K562 (cell line): Measurements from ENCODE around the gene SYNPR. TPM values are rescaled to one million over a fixed set of nuclear protein-coding genes. Genes with fewer than 3 reads are reported as not detected.

ENCODE experiments used
- ATAC-seq: fragments of 200-7000 bp; cut with Tn5 transposase; 3 replicates; pipeline ENCODE4 v1.9.1; 2020; ENCODE audit warnings: moderate library complexity
- BruUV-seq: library from RNA; stranded (reverse); fragments of 400-500 nt; replicated peaks from 2 replicates; lab custom pipeline; 2021; lab: Mats Ljungman, UMichigan
- CTCF ChIA-PET: fragments of 300-600 bp; formaldehyde crosslinking; extraction: SDS; loops from one replicate; lab custom pipeline; 2021; ENCODE audit warnings: low intra/inter-chr PET ratio; lab: Yijun Ruan, JAX
- POLR2A ChIA-PET: fragments of 300-600, 350-650 bp; sonication (Branson Sonifier 250); formaldehyde crosslinking; extraction: SDS; loops from one replicate; lab custom pipeline; 2021; ENCODE audit warnings: antibody characterized with exemption, inconsistent platforms; lab: Yijun Ruan, JAX
- DNase-seq, 4 experiments: peaks; one replicate each; pipeline versions ENCODE4 v3.0.0 to v3.0.0-alpha.2; 2011 to 2018; ENCODE audit warnings: low spot score in 3 of 4, mixed read lengths in 3 of 4; ENCODE audit errors: extremely low read depth in 1 of 4
- FAIRE-seq: peaks from 2 replicates; lab custom pipeline; 2011; peaks lifted over from hg19 to GRCh38; lab: Jason Lieb, UNC
- H2AFZ ChIP-seq: 2 replicates; pipeline ENCODE4 v1.6.0; 2011; ENCODE audit warnings: low read depth, low read length, control low read depth, inconsistent platforms
- H3K27ac ChIP-seq: fragments of 200-600 bp; 3 replicates; pipeline ENCODE4 v1.8.0; 2011; ENCODE audit warnings: low read depth, mild to moderate bottlenecking, control low read depth, inconsistent platforms, low read length, moderate library complexity, mixed read lengths; ENCODE audit errors: extremely low read depth
- H3K27me3 ChIP-seq, 2 experiments: fragments of 300-600 bp in 1 of 2; 2 replicates in 1 of 2; 3 replicates in 1 of 2; pipeline versions ENCODE4 v1.6.0 to v1.8.0; 2011; ENCODE audit warnings: inconsistent platforms in 2 of 2, low read length in 2 of 2, mild to moderate bottlenecking in 1 of 2, mixed read lengths in 1 of 2, moderate library complexity in 1 of 2; ENCODE audit not compliant: control insufficient read depth in 2 of 2, insufficient read depth in 2 of 2
- H3K36me3 ChIP-seq: fragments of 300-600 bp; 3 replicates; pipeline ENCODE4 v1.8.0; 2011; ENCODE audit warnings: mild to moderate bottlenecking, low read length, inconsistent platforms; ENCODE audit not compliant: control insufficient read depth, insufficient read depth
- H3K4me1 ChIP-seq, 2 experiments: fragments of 200-600 bp in 1 of 2; replicated peaks in 1 of 2; 2 replicates in 1 of 2; 3 replicates in 1 of 2; pipeline versions ENCODE4 v1.5.1 to v1.8.0; 2011; ENCODE audit warnings: inconsistent platforms in 2 of 2, low read length in 2 of 2, mild to moderate bottlenecking in 1 of 2, mixed read lengths in 1 of 2, moderate library complexity in 1 of 2; ENCODE audit not compliant: control insufficient read depth in 2 of 2, insufficient read depth in 2 of 2
- H3K4me2 ChIP-seq: 2 replicates; pipeline ENCODE4 v1.6.1; 2011; ENCODE audit warnings: low read length, control low read depth, inconsistent platforms, mixed read lengths; ENCODE audit not compliant: insufficient read depth
- H3K4me3 ChIP-seq: fragments of 200-600 bp; sonication (generic), shearing (Covaris generic); 2 replicates; pipeline ENCODE4 v1.5.1; 2016; ENCODE audit warnings: control low read depth, inconsistent platforms
- H3K79me2 ChIP-seq: fragments of 200-600 bp; 3 replicates; pipeline ENCODE4 v1.8.0; 2011; ENCODE audit warnings: low read length, inconsistent platforms; ENCODE audit not compliant: control insufficient read depth, insufficient read depth
- H3K9ac ChIP-seq, 2 experiments: 2 replicates each; pipeline versions ENCODE4 v1.6.0 to v1.6.1; 2011; ENCODE audit warnings: low read depth in 2 of 2, low read length in 2 of 2, control low read depth in 1 of 2, inconsistent platforms in 1 of 2, mild to moderate bottlenecking in 1 of 2, mixed read lengths in 1 of 2; ENCODE audit not compliant: insufficient read depth in 1 of 2
- H3K9me1 ChIP-seq: one replicate; pipeline ENCODE4 v1.6.0; 2011; ENCODE audit warnings: inconsistent platforms, mild to moderate bottlenecking, low read length, moderate library complexity; ENCODE audit not compliant: control insufficient read depth, insufficient read depth
- H3K9me3 ChIP-seq: replicated peaks from 2 replicates; pipeline ENCODE4 v1.5.1; 2011; ENCODE audit warnings: low read depth, low read length, inconsistent platforms; ENCODE audit not compliant: control insufficient read depth, insufficient read depth
- H4K20me1 ChIP-seq: replicated peaks from 2 replicates; pipeline ENCODE4 v1.6.1; 2011; ENCODE audit warnings: low read length, inconsistent platforms, mixed read lengths; ENCODE audit not compliant: control insufficient read depth, insufficient read depth
- BACH1 ChIP-seq: fragments of 200-800 bp; sonication (Bioruptor generic); IDR thresholded peaks from 2 replicates; pipeline ENCODE4 v1.6.1; 2016; ENCODE audit warnings: missing genetic modification characterization, missing compliant biosample characterization
- FOXA3 ChIP-seq, 2 experiments: fragments of 450-650 bp in 1 of 2; sonication (generic) in 1 of 2; formaldehyde crosslinking; IDR thresholded peaks in 1 of 2; conservative IDR thresholded peaks in 1 of 2; 2 replicates each; pipeline versions ENCODE4 v1.4.0 to v1.8.0; 2020 to 2022; ENCODE audit warnings: mild to moderate bottlenecking in 2 of 2, missing genetic modification reagents in 1 of 2
- NKRF ChIP-seq: fragments of 450-650 bp; IDR thresholded peaks from 2 replicates; pipeline ENCODE4 v1.6.1; 2016; ENCODE audit warnings: borderline replicate concordance
- ZBTB33 ChIP-seq: sonication (generic); formaldehyde crosslinking; IDR thresholded peaks from 2 replicates; pipeline ENCODE4 v1.8.1; 2023; ENCODE audit warnings: mild to moderate bottlenecking, missing genetic modification reagents
- ZNF41 ChIP-seq: fragments of 250-450 bp; sonication (Bioruptor Pico); conservative IDR thresholded peaks from 2 replicates; pipeline ENCODE4 v1.4.0; 2020; ENCODE audit warnings: mild to moderate bottlenecking
- ZNF436 ChIP-seq: fragments of 250-450, 450-650 bp; sonication (Bioruptor Pico); formaldehyde crosslinking; IDR thresholded peaks from 2 replicates; pipeline ENCODE4 v1.7.0; 2020; ENCODE audit warnings: mild to moderate bottlenecking
- ZNF518B ChIP-seq: fragments of 250-450 bp; sonication (Bioruptor Pico); IDR thresholded peaks from 2 replicates; pipeline ENCODE4 v1.5.0; 2021; ENCODE audit warnings: mild to moderate bottlenecking, moderate library complexity
- WGBS: fragments of 100-300 bp; shearing (Covaris generic); methylation state at CpG from one replicate; pipeline ENCODE4 v1.1.6; 2016; ENCODE audit warnings: low coverage, mixed read lengths; ENCODE audit not compliant: insufficient coverage; ENCODE audit errors: missing lambda C conversion rate; 5-methylcytosine and 5-hydroxymethylcytosine counted together
- in situ Hi-C: fragments of 300-500 bp; cut with MboI; formaldehyde crosslinking; loops from 4 replicates; pipeline ENCODE4 v1.15.0; 2018; ENCODE audit warnings: inconsistent platforms, mixed read lengths
- intact Hi-C: fragments of 100-400 bp; cut with micrococcal nuclease; formaldehyde crosslinking; loops from 2 replicates; pipeline ENCODE4 v1.14.2; 2022
- polyA plus RNA-seq, 8 experiments: library from polyadenylated mRNA; depleted of rRNA in 4 of 8; stranded (reverse) in 5 of 8; unstranded in 3 of 8; fragments of >200 nt; fragmentation: Nextera tagmentation in 2 of 8; fragmentation: Illumina TruSeq in 1 of 8; extraction: Ambion mirVana in 2 of 8; extraction: Trizol in 1 of 8; gene quantifications; 2 replicates each; pipeline versions ENCODE4 v1.2.1 to v1.2.3, GENCODE V29; 2011 to 2014; ENCODE audit warnings: inconsistent platforms in 1 of 8, missing spikeins in 1 of 8
- total RNA-seq, 7 experiments: library from RNA; depleted of rRNA in 6 of 7; stranded (reverse); fragments of >200 nt in 6 of 7; fragmentation: Illumina TruSeq in 2 of 7; extraction: Trizol in 2 of 7; gene quantifications; 2 replicates each; pipeline versions ENCODE4 v1.2.1 to v1.2.3, GENCODE V29; 2011 to 2021; ENCODE audit warnings: low replicate concordance in 1 of 7

Gene SYNPR
- total and polyA plus RNA-seq, 9 of the 15 experiments (the other 6 are each of a cell fraction or from before 2014, with no cell fraction given): not detected

- Histone ChIP-seq H3K4me2 (no peak overlapping the region), H2AFZ (no peak overlapping the region), H3K9me1 (no peaks in the 10 kb centered on the region), H3K4me3 (no peak overlapping the region), H3K36me3 (no peaks in the 10 kb centered on the region), H3K4me1 (no peaks in the 10 kb centered on the region), H3K79me2 (no peaks in the 10 kb centered on the region), H4K20me1 (no peaks in the 10 kb centered on the region), H3K27ac (no peak overlapping the region), H3K9ac (no peak overlapping the region), H3K9me3 (no peaks in the 10 kb centered on the region), H3K27me3 (no peaks in the 10 kb centered on the region)
- CTCF ChIA-PET: no interaction called here
- no peak for DNase-seq
- in situ Hi-C loops (no loop called here), intact Hi-C loops (no loop called here)
- WGBS: 0% methylated on average over 3 of the region's 3 CpGs
- BruUV-seq: no TSS peak
- POLR2A ChIA-PET: no interaction called here
- ATAC-seq: no peak
- no peak for FAIRE-seq
- no peak for TF ChIP-seq ZNF518B
- no peak for TF ChIP-seq ZNF41 (CRISPR knock-in tag)
- TF ChIP-seq NKRF: no peak
- no peak for TF ChIP-seq ZBTB33
- TF ChIP-seq BACH1 (tag): no peak
- TF ChIP-seq ZNF436 (CRISPR knock-in tag): no peak
- TF ChIP-seq FOXA3 (CRISPR knock-in tag; conservative IDR thresholded peaks at IDR 0.05 in 1 of 2, IDR thresholded peaks at IDR 0.05 in 1 of 2): no peak
Observed at GRCh38 chr3:63519426-63519825, 241.3 kb downstream of the SYNPR start.
